ENCODE measurements around the gene TMEM245.

GRCh38 chr9:109043578-109043977 is 76.2 kb downstream of the TMEM245 start:
- TF ChIP-seq CTCF (conservative IDR thresholded peaks at IDR 0.05) (no peak), EZH2 (IDR thresholded peaks at IDR 0.05; ENCODE audit: low read depth) (no peak)

Data from PC-9 (cell line).